ENCODE data around the gene C3orf22. TPM values are rescaled to one million over a fixed set of nuclear protein-coding genes. Genes with fewer than 3 reads are reported as not detected.

C3orf22 gene
- polyA plus RNA-seq, 1 donor from 2014 or later, result not detected

DNA sequence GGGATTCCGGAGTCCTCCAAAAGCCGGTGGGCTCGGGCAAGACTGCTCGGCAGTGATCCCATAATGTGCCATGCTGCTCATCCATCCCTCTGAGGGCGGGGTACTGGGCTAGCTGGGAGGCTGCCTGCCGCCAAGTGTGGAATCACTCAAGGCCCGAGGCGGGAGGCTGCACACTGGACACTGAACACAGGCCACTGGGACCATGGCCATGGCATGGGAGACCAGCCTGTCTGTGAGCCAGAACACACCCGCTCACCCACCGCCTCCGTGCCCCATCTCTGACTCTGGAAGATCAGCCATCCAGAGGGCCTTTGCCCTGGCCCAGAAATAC, 1.4 kb downstream of the C3orf22 start:
- Histone ChIP-seq H3K79me2 (replicated peaks; ENCODE audit: insufficient read depth, low read length) (no peaks in the 10 kb centered on the region), H3K4me2 (ENCODE audit: low read length) (no peak overlapping the region), H3K36me3 (ENCODE audit: insufficient read depth, low read length) (no peaks in the 10 kb centered on the region)

DNA sequence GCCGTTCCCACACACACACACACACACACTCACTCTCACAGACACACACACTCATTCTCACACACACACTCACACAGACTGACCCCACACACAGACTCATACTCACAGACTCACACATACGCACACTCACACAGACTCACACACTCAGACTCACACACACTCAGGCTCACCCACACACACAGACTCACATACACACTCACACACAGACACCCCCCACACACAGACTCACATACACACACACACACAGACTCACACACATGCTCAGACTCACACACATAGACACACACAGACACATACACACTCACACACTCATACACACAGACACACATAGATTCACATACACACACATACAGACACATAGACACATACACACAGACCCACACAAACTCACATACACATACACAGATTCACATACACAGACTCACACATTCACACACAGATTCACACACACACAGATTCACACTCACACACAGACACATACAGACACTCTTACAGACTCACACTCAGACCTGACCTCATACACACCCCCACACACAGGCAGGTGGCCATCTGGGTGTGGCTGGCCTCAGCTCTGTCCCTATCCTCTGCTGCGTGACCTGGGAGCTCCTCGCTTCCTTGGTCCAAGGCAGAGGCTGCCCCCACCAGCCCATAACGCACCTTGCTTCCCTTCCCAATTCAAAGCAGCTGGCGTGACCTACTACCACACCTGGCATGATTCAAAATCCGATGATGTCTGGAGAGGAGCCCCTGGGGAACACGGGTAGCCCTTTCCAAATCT, 1.9 kb downstream of the C3orf22 start:
- Histone ChIP-seq H3F3A (ENCODE audit: insufficient read depth, low read length, poor library complexity, severe bottlenecking) (no peaks in the 10 kb centered on the region), H3K9me3 (ENCODE audit: low read length) (no peaks in the 10 kb centered on the region), H3K9me2 (ENCODE audit: insufficient read depth, low read length) (no peaks in the 10 kb centered on the region), H3K4me3 (ENCODE audit: low read length) (no peak overlapping the region), H3K27me3 (ENCODE audit: insufficient read depth, low read depth, low read length) (no peaks in the 10 kb centered on the region), H2AFZ (ENCODE audit: low read depth, low read length) (no peak overlapping the region), H3K36me3 (ENCODE audit: insufficient read depth, low read length) (no peaks in the 10 kb centered on the region), H3K27ac (ENCODE audit: low read length) (no peak overlapping the region), H3K4me2 (ENCODE audit: low read length) (no peak overlapping the region), H4K20me1 (ENCODE audit: insufficient read depth) (no peaks in the 10 kb centered on the region), H3K79me2 (replicated peaks; ENCODE audit: insufficient read depth, low read length) (no peaks in the 10 kb centered on the region), H3K9ac (ENCODE audit: low read length) (no peak overlapping the region)
- no peak for TF ChIP-seq EZH2 (IDR thresholded peaks at IDR 0.05; ENCODE audit: borderline replicate concordance, insufficient read depth, low read length, poor library complexity, severe bottlenecking)
- TF ChIP-seq, protein P1, sequence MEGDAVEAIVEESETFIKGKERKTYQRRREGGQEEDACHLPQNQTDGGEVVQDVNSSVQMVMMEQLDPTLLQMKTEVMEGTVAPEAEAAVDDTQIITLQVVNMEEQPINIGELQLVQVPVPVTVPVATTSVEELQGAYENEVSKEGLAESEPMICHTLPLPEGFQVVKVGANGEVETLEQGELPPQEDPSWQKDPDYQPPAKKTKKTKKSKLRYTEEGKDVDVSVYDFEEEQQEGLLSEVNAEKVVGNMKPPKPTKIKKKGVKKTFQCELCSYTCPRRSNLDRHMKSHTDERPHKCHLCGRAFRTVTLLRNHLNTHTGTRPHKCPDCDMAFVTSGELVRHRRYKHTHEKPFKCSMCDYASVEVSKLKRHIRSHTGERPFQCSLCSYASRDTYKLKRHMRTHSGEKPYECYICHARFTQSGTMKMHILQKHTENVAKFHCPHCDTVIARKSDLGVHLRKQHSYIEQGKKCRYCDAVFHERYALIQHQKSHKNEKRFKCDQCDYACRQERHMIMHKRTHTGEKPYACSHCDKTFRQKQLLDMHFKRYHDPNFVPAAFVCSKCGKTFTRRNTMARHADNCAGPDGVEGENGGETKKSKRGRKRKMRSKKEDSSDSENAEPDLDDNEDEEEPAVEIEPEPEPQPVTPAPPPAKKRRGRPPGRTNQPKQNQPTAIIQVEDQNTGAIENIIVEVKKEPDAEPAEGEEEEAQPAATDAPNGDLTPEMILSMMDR (IDR thresholded peaks at IDR 0.05; ENCODE audit: poor library complexity, severe bottlenecking), result no peak
- TF ChIP-seq MXI1 (conservative IDR thresholded peaks at IDR 0.05; ENCODE audit: poor library complexity, severe bottlenecking), result no peak
- no peak for TF ChIP-seq EP300 (conservative IDR thresholded peaks at IDR 0.05; ENCODE audit: poor library complexity, severe bottlenecking)
- no peak for TF ChIP-seq POLR2AphosphoS5 (IDR thresholded peaks at IDR 0.05)
- TF ChIP-seq TAF1 (IDR thresholded peaks at IDR 0.05; ENCODE audit: low read depth), result no peak
- TF ChIP-seq, protein P2, sequence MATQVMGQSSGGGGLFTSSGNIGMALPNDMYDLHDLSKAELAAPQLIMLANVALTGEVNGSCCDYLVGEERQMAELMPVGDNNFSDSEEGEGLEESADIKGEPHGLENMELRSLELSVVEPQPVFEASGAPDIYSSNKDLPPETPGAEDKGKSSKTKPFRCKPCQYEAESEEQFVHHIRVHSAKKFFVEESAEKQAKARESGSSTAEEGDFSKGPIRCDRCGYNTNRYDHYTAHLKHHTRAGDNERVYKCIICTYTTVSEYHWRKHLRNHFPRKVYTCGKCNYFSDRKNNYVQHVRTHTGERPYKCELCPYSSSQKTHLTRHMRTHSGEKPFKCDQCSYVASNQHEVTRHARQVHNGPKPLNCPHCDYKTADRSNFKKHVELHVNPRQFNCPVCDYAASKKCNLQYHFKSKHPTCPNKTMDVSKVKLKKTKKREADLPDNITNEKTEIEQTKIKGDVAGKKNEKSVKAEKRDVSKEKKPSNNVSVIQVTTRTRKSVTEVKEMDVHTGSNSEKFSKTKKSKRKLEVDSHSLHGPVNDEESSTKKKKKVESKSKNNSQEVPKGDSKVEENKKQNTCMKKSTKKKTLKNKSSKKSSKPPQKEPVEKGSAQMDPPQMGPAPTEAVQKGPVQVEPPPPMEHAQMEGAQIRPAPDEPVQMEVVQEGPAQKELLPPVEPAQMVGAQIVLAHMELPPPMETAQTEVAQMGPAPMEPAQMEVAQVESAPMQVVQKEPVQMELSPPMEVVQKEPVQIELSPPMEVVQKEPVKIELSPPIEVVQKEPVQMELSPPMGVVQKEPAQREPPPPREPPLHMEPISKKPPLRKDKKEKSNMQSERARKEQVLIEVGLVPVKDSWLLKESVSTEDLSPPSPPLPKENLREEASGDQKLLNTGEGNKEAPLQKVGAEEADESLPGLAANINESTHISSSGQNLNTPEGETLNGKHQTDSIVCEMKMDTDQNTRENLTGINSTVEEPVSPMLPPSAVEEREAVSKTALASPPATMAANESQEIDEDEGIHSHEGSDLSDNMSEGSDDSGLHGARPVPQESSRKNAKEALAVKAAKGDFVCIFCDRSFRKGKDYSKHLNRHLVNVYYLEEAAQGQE (IDR thresholded peaks at IDR 0.05; ENCODE audit: borderline replicate concordance), result no peak
- TF ChIP-seq SMC3 (conservative IDR thresholded peaks at IDR 0.05; ENCODE audit: poor library complexity), result no peak
- no peak for TF ChIP-seq RAD21 (conservative IDR thresholded peaks at IDR 0.05)

More for the DNA sequence above, 1.4 kb downstream of the C3orf22 start:
- no peaks in the 10 kb centered on the region for H4K20me1 ChIP-seq (ENCODE audit: insufficient read depth)
- no peaks in the 10 kb centered on the region for H3K9me2 ChIP-seq (ENCODE audit: insufficient read depth, low read length)
- H3K27ac ChIP-seq (ENCODE audit: low read length), result no peak overlapping the region
- no peak overlapping the region for H3K9ac ChIP-seq (ENCODE audit: low read length)
- TF ChIP-seq, protein P1 (IDR thresholded peaks at IDR 0.05; ENCODE audit: poor library complexity, severe bottlenecking), result no peak
- TF ChIP-seq TAF1 (IDR thresholded peaks at IDR 0.05; ENCODE audit: low read depth) (no peak), EP300 (conservative IDR thresholded peaks at IDR 0.05; ENCODE audit: poor library complexity, severe bottlenecking) (no peak), POLR2AphosphoS5 (IDR thresholded peaks at IDR 0.05) (no peak), MXI1 (conservative IDR thresholded peaks at IDR 0.05; ENCODE audit: poor library complexity, severe bottlenecking) (no peak), RAD21 (conservative IDR thresholded peaks at IDR 0.05) (no peak), SMC3 (conservative IDR thresholded peaks at IDR 0.05; ENCODE audit: poor library complexity) (no peak), EZH2 (IDR thresholded peaks at IDR 0.05; ENCODE audit: borderline replicate concordance, insufficient read depth, low read length, poor library complexity, severe bottlenecking) (no peak)
- TF ChIP-seq, protein P2 (IDR thresholded peaks at IDR 0.05; ENCODE audit: borderline replicate concordance), result no peak
- H3K27me3 ChIP-seq (ENCODE audit: insufficient read depth, low read depth, low read length), result no peaks in the 10 kb centered on the region
- H3F3A ChIP-seq (ENCODE audit: insufficient read depth, low read length, poor library complexity, severe bottlenecking), result no peaks in the 10 kb centered on the region
- H3K9me3 ChIP-seq (ENCODE audit: low read length), result no peaks in the 10 kb centered on the region
- no peak overlapping the region for H2AFZ ChIP-seq (ENCODE audit: low read depth, low read length)
- no peak overlapping the region for H3K4me3 ChIP-seq (ENCODE audit: low read length)

Data from neural cell (in vitro differentiated cells).